Upper lobe of left lung (tissue), 6 donors: ENCODE data around the gene STARD3NL. TPM values are rescaled to one million over a fixed set of nuclear protein-coding genes. Genes with fewer than 3 reads are reported as not detected.

Source experiments
- ATAC-seq, 2 donors: fragments of 200-7000 bp; cut with Tn5 transposase; one replicate each; pipeline ENCODE4 v1.9.1; 2022; ENCODE audit warnings: mild to moderate bottlenecking in 2 of 2, moderate library complexity in 2 of 2; ENCODE audit not compliant: low FRiP score in 2 of 2
- DNase-seq, 2 donors: peaks; one replicate each; pipeline ENCODE4 v3.0.0-alpha.2; 2019 to 2020
- H3K27ac ChIP-seq, 4 donors: fragments of 200-600 bp; sonication (generic); one replicate each; pipeline ENCODE4 v1.5.1; 2016 to 2019
- H3K27me3 ChIP-seq, 4 donors: fragments of 200-600 bp; sonication (generic); one replicate each; pipeline ENCODE4 v1.5.1; 2017 to 2019
- H3K36me3 ChIP-seq, 4 donors: fragments of 200-600 bp; sonication (generic); one replicate each; pipeline ENCODE4 v1.5.1; 2016 to 2019
- H3K4me1 ChIP-seq, 4 donors: fragments of 200-600 bp; sonication (generic); one replicate each; pipeline ENCODE4 v1.5.1; 2018 to 2019
- H3K4me3 ChIP-seq, 4 donors: fragments of 200-600 bp; sonication (generic); one replicate each; pipeline ENCODE4 v1.5.1; 2017 to 2019; ENCODE audit warnings: mild to moderate bottlenecking in 2 of 4, moderate library complexity in 1 of 4
- H3K9me3 ChIP-seq, 4 donors: fragments of 200-600 bp; sonication (generic); one replicate each; pipeline ENCODE4 v1.5.1; 2018 to 2019
- EP300 ChIP-seq, 4 donors: sonication (generic); formaldehyde crosslinking; IDR thresholded peaks; one replicate each; pipeline ENCODE4 v1.5.1; 2017; ENCODE audit warnings: antibody characterized with exemption in 4 of 4, control low read depth in 2 of 4
- POLR2A ChIP-seq, 4 donors: fragments of 450-650 bp; IDR thresholded peaks; one replicate each; pipeline ENCODE4 v1.5.1; 2016 to 2017; ENCODE audit warnings: antibody characterized with exemption in 4 of 4, mild to moderate bottlenecking in 2 of 4
- POLR2AphosphoS5 ChIP-seq, 2 donors: sonication (generic); formaldehyde crosslinking; IDR thresholded peaks; one replicate each; pipeline ENCODE4 v1.5.1; 2017; ENCODE audit warnings: antibody characterized with exemption in 2 of 2
- WGBS, 2 donors: methylation state at CpG; one replicate each; pipeline ENCODE4 v1.1.5; 2017 to 2018; 5-methylcytosine and 5-hydroxymethylcytosine counted together
- small RNA-seq, 4 donors: library from RNA; depleted of rRNA; stranded (forward); fragments of <200 nt; gene quantifications; one replicate each; pipeline ENCODE3, GENCODE V24; 2016
- total RNA-seq, 6 donors: library from RNA; depleted of rRNA in 4 of 6; stranded (reverse); fragments of >200 nt in 4 of 6; gene quantifications; one replicate each; pipeline versions ENCODE4 v1.1.0 to v1.2.1, GENCODE V29; 2016 to 2021
- TF ChIP-seq, protein P1 (sequence below), 6 experiments: fragments of 450-650 bp in 4 of 6; fragments of 200-600 bp in 2 of 6; sonication (generic) in 2 of 6; IDR thresholded peaks; one replicate each; pipeline ENCODE4 v1.5.1; 2016 to 2019; ENCODE audit warnings: antibody characterized with exemption in 6 of 6
- donor health status: DM: no; HTN: no; CAD: no; lungs with moderate emphysema.
- donor health status: DM: no; HTN: yes; CAD: no; lungs with severe emphysema.

Gene STARD3NL
- total RNA-seq, 6 donors from 2014 or later, result 30.3 to 80.0 (median 51.1) TPM

DNA sequence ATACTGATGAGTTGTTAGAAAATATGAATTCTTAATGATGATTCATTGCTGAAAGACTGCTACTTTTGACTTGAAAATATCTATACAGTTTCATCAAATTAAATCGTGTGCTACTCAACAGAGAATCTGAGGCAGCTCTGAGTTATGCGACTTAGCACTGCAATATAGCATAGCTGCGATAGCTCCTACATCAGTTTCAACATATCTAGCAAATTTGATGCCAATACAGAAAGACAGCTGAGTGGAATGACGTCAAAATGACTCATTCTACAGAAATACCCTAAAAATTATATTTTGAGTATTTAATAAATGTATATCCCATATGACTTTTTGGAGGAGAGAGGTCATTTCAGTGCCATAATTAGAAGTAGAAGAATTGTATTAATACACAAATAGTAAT is 96.4 kb downstream of the STARD3NL start:
- Histone ChIP-seq H3K27ac (no peak overlapping the region), H3K9me3 (no peaks in the 10 kb centered on the region), H3K27me3 (no peaks in the 10 kb centered on the region), H3K4me1 (no peaks in the 10 kb centered on the region), H3K36me3 (no peaks in the 10 kb centered on the region), H3K4me3 (no peak overlapping the region)
- DNase-seq (no peak), ATAC-seq (no peak)
- TF ChIP-seq POLR2A (IDR thresholded peaks at IDR 0.05) (no peak), POLR2AphosphoS5 (IDR thresholded peaks at IDR 0.05) (no peak)
- TF ChIP-seq, protein P1, sequence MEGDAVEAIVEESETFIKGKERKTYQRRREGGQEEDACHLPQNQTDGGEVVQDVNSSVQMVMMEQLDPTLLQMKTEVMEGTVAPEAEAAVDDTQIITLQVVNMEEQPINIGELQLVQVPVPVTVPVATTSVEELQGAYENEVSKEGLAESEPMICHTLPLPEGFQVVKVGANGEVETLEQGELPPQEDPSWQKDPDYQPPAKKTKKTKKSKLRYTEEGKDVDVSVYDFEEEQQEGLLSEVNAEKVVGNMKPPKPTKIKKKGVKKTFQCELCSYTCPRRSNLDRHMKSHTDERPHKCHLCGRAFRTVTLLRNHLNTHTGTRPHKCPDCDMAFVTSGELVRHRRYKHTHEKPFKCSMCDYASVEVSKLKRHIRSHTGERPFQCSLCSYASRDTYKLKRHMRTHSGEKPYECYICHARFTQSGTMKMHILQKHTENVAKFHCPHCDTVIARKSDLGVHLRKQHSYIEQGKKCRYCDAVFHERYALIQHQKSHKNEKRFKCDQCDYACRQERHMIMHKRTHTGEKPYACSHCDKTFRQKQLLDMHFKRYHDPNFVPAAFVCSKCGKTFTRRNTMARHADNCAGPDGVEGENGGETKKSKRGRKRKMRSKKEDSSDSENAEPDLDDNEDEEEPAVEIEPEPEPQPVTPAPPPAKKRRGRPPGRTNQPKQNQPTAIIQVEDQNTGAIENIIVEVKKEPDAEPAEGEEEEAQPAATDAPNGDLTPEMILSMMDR (IDR thresholded peaks at IDR 0.05), result no peak
- 53 to 68% methylated on average over 4 of the region's 4 CpGs for WGBS, 2 donors

DNA sequence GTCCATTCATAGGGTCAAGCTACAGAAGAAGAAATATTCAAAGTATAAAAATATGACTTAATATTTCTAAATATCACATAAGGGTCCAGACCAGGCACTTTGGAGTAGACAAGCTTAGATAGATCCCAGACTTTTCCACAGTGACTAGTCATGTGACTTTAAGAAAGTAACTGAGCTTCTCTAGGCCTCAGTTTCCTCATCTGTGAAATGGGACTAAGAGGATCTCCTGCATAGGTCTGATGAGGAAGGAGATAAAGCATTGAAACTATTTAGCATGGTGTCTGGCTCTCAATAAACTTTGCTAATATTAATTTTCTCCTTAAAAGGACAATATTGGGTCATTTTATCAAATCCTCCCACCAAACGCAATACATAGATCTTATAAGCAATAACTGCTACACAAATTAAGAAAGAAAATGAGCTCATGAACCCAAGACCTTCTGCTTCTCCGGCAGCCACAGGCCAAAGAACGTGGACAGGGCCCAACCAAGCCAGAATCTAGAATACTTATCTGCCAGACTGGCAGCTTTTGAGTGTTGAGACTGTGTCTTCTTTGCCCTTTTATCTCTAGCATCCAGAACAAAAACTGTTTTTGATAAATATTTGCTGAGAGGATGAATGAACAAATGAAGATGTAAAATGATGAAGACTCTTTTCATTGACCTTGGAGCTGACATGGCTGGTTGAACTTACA is 97.0 kb downstream of the STARD3NL start:
- H3K27ac ChIP-seq, result no peak overlapping the region
- 67 to 80% methylated on average over 3 of the region's 3 CpGs for WGBS, 2 donors
- DNase-seq (no peak), ATAC-seq (no peak)
- no peaks in the 10 kb centered on the region for H3K4me1 ChIP-seq
- no peaks in the 10 kb centered on the region for H3K27me3 ChIP-seq
- no peaks in the 10 kb centered on the region for H3K36me3 ChIP-seq
- H3K9me3 ChIP-seq, result no peaks in the 10 kb centered on the region
- no peak overlapping the region for H3K4me3 ChIP-seq
- TF ChIP-seq EP300 (IDR thresholded peaks at IDR 0.05), result no peak
- TF ChIP-seq POLR2A (IDR thresholded peaks at IDR 0.05), result no peak
- TF ChIP-seq, protein P1 (IDR thresholded peaks at IDR 0.05), result no peak
- no peak for TF ChIP-seq POLR2AphosphoS5 (IDR thresholded peaks at IDR 0.05)

DNA sequence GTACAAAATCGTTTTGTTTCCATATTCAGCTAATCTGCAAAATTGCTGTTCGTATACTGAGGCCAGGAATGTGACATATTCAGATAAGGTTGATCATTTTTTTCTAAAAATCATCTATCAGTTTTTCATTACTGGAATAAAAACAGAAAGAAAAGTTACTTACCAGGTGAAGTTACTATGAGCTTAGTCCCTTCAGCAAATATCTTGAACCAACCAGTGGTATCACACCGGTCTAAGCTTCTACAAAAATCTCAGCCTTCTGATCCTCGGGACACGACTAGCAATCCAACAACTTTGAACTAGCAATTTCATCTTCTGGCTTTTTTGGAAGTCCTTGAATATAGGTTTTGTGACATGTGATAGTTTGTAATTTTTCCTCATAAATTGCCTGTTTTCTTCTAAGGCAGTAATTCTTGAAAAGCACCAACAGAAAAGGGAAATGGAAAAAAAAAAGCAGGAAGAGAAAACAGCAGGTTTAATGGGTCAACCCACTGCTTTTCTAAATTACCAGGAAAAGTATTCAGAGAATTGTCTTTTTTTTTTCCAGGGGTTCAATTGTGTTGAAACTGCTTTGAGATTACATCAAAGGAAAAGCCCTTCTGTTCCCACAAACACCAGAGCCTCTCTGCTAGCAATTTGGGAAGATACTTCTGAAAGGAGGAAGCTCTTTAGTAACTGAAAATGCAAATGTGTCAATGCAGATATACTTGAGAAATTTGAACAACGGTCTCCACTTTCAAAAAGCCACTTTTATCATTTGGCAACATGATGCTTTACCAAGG is 98.2 kb downstream of the STARD3NL start:
- Histone ChIP-seq H3K4me3 (no peak overlapping the region), H3K9me3 (no peaks in the 10 kb centered on the region), H3K27me3 (no peaks in the 10 kb centered on the region), H3K4me1 (no peaks in the 10 kb centered on the region), H3K36me3 (no peaks in the 10 kb centered on the region), H3K27ac (peak overlapping the region in 1 of 4 donors; percentile 7)
- TF ChIP-seq POLR2AphosphoS5 (IDR thresholded peaks at IDR 0.05) (no peak), EP300 (IDR thresholded peaks at IDR 0.05) (no peak), POLR2A (IDR thresholded peaks at IDR 0.05) (no peak)
- TF ChIP-seq, protein P1 (IDR thresholded peaks at IDR 0.05), result no peak
- ATAC-seq (no peak), DNase-seq (no peak)
- WGBS, 2 donors, result 55 to 65% methylated on average over 6 of the region's 6 CpGs

DNA sequence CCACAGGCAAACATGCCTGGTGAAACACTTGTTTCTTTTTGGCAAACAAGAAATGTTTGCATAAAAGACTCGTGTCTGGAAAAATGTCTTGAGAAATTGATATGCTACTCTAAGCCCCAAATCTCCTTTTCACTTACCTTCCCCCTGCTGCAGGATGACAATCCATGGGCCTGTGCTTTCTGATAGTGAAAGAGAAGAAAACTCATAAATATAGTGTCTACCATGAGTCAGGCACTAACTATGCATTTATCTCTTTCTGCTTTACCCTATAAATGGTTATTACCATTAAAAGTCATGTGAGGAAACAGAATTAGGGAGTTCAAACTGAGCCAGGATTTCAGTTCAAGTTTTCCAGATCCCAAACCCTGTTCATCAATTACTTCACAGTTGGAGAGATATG is 102.0 kb downstream of the STARD3NL start:
- no peaks in the 10 kb centered on the region for H3K27me3 ChIP-seq
- WGBS, 2 donors, result 37 to 47% methylated on average over 1 of the region's 1 CpG
- no peaks in the 10 kb centered on the region for H3K4me1 ChIP-seq
- DNase-seq, result no peak
- H3K27ac ChIP-seq, result no peak overlapping the region
- no peaks in the 10 kb centered on the region for H3K36me3 ChIP-seq
- H3K4me3 ChIP-seq, result no peak overlapping the region
- no peak for ATAC-seq
- TF ChIP-seq EP300 (IDR thresholded peaks at IDR 0.05) (no peak), POLR2AphosphoS5 (IDR thresholded peaks at IDR 0.05) (no peak)
- TF ChIP-seq, protein P1 (IDR thresholded peaks at IDR 0.05), result no peak
- H3K9me3 ChIP-seq, result no peaks in the 10 kb centered on the region

Small RNAs within 50 kb of the gene (small RNA-seq; reads per million reads assigned to genes)
- gene TRGJ1 (0 reads per million in 4 donors), gene TRGJ2 (0 reads per million in 4 donors), gene TRGJP (0 reads per million in 4 donors), gene TRGJP1 (0 reads per million in 4 donors), gene TRGJP2 (0 reads per million in 4 donors)
